DMS 273 treated with DMSO at 0.1 percent for 48 hours (cell line): Measurements from ENCODE around the gene SPRED2.

Experiments
- DNase-seq: peaks from one replicate; lab custom pipeline; 2025; lab: John Stamatoyannopoulos, UW

SPRED2 gene

DNA sequence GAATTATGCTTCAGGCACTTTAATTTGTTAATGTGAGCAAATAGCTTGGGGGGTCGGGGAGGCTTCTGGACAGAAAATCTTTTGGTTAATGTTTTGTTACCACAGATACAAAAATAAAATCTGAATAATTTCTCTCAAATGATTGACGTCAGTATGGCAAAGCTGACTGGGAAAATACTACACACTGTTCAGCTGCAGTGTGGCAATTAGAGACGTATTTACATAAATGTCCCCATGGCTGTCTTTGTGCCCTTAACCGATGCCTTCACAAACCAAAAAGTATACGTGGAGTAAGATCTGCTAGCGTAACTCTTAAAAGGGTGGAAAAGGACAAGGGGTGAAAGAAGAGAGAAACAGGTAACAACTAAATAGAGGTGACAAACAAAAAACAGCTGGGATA, 121.3 kb downstream of the SPRED2 start:
- no peak for DNase-seq

DNA sequence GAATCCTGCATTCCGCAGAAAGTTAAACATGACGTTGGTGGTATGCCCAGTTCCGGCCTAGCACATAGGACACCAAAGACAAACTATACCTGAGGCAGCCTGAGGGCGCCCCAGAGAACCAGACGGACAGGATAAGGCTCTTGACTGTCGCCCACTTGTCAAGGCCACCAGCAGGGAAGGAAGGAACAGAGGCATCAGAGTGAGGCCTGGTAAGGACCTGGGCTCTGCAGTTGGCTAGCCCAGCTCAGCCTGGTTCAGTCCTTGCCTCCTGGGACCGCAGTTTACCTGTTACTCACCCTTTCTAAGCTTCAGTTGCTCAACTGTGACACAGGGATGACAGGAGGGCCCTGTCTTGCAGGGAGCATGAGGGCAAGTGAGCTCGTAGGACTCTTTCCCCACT, 122.7 kb downstream of the SPRED2 start:
- no peak for DNase-seq

DNA sequence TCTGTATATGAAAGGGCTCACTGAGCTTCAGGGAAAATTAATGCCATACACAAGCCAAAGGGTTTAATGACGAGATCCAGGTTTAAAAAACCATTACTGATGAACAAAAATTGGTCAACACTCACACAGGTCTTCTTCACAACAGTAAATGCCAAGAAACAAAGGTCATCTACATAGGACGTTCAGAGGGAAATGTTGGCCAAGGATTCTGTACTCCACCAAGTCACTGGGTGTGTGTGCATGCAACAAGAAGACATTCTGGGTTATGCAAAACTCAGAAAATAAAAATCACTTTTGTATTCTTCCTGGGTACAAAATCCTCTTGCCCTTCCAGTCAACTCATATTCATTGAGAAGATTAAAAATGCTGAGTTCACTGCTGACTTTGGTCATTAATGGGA, 126.5 kb downstream of the SPRED2 start:
- DNase-seq = no peak

DNA sequence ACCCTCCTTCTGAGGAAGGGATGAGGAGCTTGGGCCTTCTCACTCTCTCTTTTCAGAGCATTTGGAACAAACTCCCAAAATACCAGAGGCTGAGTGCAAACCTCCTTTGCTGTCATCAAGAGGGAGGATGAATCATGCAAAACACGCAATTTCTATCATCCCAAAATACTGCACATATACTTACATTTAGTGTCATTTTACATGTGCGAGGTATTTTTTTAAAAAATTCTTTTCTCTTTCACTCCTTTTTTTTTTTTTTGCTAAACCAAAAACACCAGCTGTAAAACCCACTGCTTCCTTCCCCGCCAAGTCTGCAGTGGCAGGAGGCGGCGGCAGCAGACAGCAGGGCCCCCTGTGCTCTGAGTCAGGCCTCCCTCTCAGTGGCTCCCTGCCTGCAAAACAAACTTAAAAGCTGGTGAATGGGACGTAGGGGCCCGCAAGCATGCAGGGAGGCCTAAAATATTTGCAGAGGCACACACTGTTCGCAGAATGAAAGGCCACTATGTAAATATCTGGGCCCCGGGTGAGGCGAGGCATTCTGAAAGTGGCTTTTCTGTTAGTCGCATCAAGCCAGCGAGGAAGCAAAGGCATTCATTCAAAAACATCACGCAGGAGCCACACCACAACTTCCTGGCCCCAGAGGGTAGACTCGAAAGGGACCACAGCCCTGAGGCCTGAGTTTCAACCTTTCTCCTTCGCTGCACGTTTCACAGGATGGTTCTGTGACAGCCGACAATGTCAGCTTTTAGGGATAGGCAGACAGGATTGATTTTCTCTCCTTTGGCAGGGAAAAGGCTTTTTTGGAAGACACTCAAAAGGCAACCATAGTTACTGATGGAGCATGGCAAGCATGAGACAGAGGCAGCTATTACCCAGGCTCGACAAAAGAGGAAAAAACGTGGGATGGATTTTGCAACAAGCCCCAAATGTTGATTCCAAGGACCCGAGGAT, 131.4 kb downstream of the SPRED2 start:
- no peak for DNase-seq

DNA sequence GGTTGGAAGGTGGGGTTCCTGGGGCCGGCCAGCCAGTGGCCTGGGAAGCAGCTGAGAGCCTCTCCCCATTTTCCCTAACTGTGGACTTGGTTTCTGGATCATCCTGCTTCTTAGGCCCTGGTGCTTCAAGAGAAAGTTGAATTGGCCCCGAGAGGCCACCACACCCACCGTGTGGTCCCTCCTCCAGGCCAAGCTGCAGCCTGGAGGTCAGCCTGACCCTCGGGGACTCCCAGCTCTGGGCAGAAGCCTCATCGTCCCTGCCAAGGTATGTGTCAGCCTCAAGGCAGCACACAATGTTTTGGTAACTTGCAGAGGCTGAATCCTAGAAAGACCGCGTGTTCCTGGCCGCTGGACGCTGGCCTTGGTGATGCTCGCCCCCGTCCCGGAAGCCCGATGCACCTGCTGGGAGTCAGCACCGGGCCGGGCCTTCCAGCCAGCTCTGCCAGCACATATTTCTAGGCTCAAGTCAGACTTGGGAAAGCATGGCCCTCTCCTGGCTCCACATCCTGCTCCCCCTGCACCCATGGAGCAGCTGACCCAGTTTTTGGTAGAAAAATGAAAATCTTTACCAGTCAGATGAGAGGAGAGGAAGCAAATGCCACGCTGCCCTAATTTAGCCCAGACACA, 132.2 kb downstream of the SPRED2 start:
- DNase-seq = no peak

DNA sequence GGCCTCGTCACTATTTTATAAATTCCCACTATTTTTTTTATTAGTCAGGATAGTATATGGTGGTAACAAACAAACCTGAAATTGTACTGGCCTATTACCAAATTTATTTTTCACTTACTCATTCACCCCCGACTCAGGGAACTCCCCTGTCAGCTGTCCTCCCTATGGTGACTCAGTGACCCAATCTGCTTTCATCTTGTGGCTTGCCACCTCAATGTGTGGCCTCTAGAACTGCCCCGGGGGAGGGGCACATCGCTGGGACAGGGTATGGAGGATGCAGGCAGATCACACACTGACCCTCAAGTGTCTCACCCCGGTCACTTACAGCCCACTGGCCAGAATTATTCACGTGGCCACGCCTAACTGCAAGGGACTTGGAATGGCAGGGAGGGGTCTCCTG, 133.2 kb downstream of the SPRED2 start:
- DNase-seq = no peak

DNA sequence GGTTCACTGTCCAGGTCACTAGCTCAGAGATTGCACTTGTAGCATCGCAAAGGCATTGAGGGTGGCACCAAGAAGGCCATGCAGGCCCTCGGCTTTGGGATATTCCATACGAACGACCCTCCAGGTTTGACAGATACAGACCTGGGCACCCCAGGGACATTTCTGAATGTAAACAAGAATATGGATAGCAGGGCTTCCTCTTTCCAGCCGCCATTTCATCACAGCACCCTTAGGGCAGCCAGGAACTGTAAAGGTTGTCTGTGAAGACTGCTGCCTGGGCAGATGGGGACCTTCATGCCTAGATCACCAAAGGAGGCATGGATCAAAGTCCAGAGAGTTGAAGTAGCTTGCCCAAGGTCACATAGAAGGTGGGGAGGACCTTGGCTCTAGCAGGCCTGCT, 134.3 kb downstream of the SPRED2 start:
- no peak for DNase-seq

DNA sequence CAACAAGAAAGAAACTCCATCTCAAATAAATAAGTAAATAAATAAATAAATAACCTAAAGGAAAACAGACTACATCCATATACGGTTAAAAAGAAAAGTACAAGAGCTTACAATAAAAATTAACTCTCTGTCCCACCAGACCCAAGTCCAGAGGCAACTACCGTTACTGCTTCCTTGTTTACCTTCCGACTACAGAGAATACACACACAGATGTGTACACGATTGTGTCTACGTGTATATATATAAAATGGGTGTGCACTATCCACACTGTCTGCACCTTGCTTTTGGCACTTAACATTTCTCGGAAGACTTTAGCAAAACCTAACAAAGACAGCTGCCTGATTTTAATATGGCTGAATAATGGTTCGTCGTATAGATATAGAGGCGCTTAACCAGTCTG, 134.9 kb downstream of the SPRED2 start:
- DNase-seq = no peak

DNA sequence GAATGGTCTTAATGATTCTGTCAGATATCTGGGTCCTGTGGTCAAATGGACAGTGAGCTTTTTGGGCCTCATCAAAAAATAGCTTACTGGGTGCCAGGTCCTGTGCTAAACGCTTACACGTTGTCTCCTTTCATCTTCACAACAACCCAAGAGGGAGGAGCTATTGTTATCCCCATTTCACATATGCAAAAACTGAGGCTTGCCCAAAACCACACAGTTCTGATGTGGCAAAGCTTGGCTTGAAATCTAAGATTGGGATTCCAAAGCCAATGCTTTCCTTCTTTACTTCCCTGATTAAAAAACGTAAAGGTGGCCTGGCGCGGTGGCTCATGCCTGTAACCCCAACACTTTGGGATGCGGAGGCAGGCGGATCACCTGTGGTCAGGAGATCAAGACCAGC, 135.4 kb downstream of the SPRED2 start:
- no peak for DNase-seq

DNA sequence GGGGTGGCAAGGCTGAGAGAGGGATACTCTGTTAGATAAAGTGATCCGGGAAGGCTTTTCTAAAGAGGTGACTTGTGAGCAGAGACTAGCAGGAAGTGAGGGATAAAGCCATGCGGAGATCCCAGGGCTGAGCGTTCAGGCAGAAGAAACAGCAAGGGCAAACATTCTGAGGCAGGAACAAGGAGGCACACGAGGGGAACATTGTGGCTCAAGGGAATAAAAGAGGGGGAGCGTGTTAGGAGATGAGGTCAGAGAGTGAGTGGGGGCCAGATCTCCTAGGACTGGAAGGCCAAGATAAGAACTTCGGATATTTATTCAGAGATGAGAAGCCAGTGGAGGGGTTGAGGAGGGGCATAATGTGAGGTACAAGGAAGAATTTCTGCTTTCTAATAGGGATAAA, 137.7 kb downstream of the SPRED2 start:
- no peak for DNase-seq

DNA sequence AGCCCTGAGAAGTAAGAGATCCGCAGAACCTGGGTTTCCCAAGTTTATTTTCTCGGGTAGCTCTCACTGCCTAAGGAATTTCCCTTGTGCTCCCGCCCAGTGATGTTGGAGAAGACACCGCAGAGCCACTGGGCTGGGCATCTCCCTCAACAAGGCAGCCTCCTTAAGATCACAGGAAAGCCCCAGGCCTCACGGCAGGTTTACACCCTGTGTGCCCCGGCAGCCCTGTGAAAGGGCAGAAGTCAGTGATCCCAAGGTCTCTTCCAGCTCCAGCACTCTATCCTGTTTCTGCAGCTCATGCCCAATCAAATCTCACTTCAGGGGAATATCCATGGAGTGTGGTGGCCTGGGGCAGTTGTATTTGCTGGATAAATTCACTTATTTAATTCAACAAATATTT, 138.3 kb downstream of the SPRED2 start:
- no peak for DNase-seq

DNA sequence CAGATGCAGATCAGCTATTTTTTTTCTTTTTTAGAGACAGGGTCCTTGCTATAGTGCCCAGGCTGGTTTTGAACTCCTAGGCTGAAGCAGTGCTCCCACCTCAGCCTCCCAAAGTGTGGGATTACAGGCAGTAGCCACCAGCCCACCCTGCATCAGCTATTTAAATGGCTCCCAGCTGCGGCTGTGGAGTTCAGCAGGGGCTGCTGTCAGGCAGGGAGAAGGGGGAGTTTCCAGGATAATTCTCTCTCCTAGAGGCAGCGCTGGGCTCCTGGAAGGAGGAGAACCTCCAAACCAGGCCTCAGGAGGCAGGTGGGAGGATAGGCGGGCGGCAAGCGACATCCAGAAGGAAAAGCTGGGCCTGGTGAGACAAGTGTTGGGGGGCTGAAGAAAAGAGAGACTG, 139.0 kb downstream of the SPRED2 start:
- no peak for DNase-seq

DNA sequence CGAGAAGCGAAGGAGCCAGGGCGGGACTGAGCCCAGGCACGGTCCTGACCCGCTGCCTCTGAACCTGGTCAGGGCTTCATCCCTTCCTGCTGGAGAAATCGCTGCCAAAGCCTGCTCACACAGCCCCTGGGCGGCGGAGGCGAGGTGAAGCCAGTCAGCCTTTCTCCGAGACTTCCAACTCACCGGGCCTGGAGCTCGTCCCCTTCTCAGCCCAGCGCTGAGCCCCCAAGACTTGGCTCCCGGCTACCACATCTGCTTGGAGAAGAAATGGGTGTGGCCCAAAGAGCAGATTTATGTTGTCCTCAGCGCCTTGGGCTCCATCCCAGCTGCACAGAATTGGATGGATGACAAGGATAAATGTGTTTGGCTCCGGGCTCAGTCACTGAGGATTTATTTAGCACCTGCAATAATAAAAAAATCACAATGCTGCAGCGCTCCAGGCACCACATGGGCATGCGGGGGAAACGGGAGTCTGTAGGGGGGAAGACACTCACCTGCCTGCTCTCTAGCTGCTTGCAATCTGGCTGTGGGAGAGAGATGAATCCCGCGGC, 139.9 kb downstream of the SPRED2 start:
- no peak for DNase-seq

DNA sequence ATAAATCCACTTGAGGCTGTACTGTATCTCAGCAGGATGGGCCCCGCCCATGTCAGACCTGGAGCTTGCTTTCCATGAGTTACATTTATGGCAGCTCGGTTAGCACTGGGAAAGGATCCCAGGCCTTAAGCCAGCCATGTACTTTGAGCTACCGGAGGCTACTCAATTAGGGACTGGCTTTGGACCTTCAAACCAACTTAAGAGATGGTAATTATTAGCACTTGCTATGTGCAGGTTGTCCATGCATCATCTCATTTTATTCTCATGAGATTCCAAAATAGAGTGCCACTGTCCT, 140.3 kb downstream of the SPRED2 start:
- no peak for DNase-seq

DNA sequence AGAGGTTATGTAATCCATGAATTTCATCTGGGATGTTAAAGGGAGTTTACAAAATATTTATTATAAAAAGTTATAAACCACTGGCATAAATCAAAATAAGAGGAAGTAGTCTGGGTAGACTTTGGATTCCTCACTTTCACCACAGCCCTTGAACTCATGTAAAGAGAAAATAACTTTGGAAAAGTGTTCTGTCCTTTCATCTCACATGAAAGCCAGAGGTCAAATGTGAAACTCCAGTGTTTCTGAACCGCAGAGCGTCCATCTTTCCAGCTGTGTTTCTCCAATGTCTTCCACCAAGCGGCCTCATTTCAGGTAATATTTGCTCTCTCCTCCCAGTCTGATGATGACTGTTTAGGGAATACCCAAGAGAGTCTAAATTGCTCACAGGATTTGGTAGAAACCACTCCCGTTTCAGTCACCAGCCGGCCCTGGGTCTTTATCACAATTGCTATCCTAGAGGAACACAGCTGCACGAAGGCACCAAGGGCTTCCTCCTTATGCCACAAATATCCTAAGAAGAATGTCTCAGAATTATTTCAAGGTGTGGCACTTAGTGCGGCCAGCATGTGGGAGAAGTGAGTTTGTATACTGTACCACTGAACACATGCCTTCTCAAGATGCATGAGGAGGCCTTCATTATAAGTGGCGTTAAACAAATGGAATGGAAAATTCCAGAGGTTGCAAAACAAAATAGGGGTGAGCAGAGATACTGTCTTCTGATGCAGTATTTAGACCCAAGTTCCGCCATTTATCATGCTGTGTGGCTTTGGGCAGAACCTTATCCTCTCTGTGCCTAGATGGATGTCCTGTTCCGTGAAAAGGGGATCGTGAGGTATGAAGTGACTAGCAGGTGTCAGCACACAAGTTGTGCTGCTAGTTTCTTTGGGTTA, 140.9 kb downstream of the SPRED2 start:
- no peak for DNase-seq

DNA sequence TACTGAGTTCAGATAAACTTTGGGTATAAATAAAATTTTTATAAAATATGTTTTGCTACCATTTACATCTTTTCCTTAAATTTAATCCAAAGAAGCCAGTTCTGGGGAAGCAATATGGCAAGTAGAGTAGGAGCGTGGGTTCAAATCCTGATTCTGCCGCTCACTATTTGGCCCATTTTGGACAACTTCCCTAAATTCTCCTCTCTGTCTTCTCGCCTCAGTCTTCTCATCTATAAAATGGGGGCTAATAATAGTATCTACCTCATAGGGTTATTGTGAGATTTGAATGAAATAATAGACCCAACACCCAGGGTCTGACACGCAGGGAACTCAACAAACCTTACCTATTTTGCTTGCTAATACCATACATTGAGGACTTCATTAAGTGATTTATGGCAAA, 145.0 kb downstream of the SPRED2 start:
- DNase-seq = no peak

DNA sequence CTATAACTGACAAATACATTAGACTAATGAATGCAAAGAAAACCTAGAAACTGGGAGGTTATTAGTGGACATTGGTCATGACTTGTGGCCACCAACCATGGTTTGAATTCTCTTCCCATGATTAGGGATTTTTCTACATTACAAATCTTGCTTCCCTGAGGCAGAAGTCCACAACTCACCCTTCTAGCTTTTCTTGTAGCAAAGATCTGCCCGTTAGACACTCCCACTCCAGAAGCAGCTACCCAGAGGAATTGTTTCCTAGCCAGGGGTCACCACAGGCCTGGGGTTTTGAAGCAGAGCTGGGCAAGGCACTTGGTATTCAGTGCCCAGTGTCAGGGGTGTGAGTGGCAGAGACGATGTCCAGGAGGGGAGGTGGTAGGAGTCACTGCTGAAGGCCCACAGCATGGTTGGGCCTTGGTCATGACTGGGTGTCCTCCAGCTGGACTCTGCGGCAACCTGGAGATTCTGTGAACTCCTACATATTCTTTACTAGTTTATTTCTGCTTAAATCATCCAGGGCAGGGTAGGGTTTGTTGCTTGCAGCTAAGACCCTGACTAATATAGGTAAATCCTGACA, 149.8 kb downstream of the SPRED2 start:
- DNase-seq = no peak

DNA sequence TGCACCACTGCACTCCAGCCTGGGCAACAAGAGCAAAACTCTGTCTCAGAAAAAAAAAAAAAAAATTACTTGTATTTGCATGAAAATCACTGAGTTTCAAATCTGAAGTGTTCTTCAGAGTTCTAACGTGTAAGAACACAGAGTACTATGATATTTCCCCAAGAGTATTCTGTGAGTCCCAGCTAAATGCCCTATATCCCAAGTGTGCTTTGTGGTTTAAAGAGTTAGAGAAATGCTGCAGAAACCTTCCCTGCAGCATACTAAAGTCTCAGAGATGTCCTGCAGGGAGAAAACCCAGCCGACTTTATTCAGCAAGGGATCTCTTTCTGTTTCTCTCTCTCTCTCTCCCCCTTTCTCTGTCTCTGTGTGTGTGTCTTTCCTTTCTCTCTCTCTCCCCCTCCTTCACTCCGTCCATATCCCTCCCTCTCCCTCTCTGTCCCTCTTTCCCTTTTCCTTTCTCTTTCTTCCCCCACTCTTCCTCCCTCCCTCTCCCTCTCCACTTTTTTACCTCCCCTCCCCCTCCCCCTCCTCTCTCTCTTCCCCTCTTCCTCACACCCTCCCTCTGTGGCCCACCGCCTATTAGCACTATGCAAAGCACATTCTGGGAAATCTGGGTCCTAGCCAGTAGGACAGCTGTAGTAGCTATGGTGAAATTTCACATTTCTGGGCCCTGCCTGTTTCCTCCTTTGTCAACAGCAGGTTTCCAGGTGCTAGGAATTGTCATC, 150.6 kb downstream of the SPRED2 start:
- no peak for DNase-seq

DNA sequence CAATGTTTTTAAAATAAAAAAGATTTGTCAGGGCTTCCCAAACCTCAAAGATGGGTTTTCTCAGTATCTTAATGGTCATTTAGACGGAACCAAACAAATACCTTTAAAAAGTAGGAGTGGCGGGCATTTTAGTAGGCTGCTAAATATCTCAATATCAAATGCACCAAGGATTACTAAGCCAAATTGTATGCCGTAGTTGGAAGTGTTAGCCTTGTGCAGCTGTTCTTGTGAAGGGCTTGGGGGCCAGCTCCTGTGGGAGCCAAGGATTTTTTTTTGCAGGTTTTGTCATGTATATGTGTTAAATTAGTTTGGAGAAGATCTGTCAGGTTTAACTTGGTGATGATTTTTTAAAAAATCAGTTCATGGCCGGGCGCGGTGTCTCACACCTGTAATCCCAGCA, 152.6 kb downstream of the SPRED2 start:
- no peak for DNase-seq

DNA sequence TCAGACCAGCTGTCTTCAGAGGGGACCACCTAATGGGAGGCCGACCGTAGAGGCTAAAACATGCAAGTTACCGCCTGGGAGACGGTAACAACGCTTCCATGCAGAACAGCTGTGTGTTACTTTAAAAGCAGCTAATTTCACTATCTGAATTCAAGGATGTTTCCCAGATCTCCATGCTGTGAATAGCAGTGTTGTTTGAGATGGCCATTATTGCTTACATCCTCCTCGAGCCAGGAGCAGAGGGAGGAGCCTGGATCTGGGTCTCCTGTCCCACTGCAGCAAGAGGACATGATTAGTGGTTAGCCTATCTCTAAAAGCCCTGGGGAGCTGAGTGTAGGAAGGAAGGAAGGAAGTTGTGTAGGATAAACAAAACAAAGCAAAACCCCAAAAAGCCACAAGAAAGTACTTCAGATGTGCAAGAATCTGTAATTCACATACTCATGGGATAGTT, 153.8 kb downstream of the SPRED2 start:
- DNase-seq = no peak

DNA sequence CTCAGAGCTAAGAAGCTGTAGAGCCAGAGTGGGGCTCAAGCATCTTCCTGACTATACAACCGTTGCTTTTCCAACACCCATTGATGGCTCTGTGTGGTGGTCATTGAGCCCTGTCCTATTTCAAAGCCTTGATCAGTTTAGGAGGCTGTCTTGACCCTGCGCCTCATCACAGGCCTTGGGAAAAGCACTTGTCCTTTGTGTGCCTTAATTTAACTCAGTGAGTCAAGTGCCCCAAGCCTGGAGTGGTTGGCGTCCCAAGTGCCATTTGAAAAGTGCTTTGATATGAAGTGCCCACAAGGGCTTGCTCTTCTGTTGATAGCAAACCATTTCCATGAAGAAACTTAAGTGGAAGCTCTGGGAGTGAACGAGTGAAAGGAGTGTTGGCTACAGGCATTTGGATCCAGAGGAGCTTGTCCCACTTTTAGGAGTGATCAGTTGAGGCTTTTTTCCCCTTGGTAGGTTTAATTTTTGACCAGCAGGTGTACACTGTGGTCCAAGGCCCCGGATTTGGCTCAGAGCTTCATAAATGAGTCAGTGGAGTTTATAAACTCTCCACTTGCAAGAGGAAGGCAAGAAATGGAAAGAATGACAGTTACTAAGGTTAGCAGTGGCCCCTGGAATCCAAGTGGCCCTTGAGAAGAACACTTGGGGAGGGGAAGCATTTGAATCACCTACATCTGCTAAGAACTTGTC, 154.5 kb downstream of the SPRED2 start:
- no peak for DNase-seq
